Measurements from ENCODE around the gene KCNS1.

DNA sequence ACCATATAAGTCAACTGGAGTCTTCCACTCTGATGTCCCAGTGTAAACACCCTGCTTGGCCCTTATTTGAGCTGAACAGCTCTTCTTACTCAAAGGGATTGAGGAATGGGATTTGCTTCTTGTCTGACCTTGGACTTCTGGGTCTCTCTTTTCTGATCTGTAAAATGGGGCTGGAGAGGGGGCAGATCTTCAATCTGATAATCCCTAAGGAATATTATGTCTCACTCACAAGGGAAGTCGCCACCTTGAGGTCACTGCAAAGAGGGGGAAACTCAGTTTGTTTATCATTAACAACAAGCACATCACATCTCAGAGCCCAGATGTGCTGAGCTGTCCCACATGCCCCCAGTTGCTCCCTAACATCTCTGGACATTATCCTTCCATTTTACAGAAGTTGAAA is 15.1 kb downstream of the KCNS1 start:
- TF ChIP-seq, protein P1, sequence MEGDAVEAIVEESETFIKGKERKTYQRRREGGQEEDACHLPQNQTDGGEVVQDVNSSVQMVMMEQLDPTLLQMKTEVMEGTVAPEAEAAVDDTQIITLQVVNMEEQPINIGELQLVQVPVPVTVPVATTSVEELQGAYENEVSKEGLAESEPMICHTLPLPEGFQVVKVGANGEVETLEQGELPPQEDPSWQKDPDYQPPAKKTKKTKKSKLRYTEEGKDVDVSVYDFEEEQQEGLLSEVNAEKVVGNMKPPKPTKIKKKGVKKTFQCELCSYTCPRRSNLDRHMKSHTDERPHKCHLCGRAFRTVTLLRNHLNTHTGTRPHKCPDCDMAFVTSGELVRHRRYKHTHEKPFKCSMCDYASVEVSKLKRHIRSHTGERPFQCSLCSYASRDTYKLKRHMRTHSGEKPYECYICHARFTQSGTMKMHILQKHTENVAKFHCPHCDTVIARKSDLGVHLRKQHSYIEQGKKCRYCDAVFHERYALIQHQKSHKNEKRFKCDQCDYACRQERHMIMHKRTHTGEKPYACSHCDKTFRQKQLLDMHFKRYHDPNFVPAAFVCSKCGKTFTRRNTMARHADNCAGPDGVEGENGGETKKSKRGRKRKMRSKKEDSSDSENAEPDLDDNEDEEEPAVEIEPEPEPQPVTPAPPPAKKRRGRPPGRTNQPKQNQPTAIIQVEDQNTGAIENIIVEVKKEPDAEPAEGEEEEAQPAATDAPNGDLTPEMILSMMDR (IDR thresholded peaks at IDR 0.05) = no peak
- no peak for TF ChIP-seq POLR2A (IDR thresholded peaks at IDR 0.05)
